H1 (cell line): ENCODE measurements around the gene SRY. TPM values are rescaled to one million over a fixed set of nuclear protein-coding genes. Genes with fewer than 3 reads are reported as not detected.

Source experiments
- polyA plus RNA-seq, 7 experiments: library from polyadenylated mRNA; depleted of rRNA in 3 of 7; stranded (reverse) in 5 of 7; unstranded in 2 of 7; fragments of >200 nt in 5 of 7; fragments of 200-250 nt in 2 of 7; gene quantifications; 1 replicate in 5 of 7; 2 replicates in 1 of 7; 4 replicates in 1 of 7; pipeline versions ENCODE4 v1.2.1 to v1.2.3, GENCODE V29; 2011 to 2013; ENCODE audit warnings: missing spikeins in 2 of 7, mixed read lengths in 2 of 7
- small RNA-seq: library from polyadenylated mRNA; stranded (forward); fragments of <200 nt; extraction: miRNeasy Mini kit (QIAGEN cat#:217004); gene quantifications from one replicate; pipeline ENCODE3, GENCODE V24; 2013; ENCODE audit not compliant: insufficient read depth
- total RNA-seq: library from RNA; stranded (reverse); fragmentation: NEBNext Ultra II Directional; extraction: Animal tissue kit (Norgen Biotek cat#: 25700); gene quantifications from 2 replicates; pipeline ENCODE4 v1.2.1, GENCODE V29; 2021

SRY gene
- total and polyA plus RNA-seq, 2 of the 8 experiments (the other 6 are each of a cell fraction or from before 2014, with no cell fraction given): 5.9 to 15.1 TPM

Small RNA genes within 50 kb of the gene (small RNA-seq; reads per million reads assigned to genes)
- gene RNU6-1334P (not detected), gene TOMM22P2 (not detected)

Other genes with a start within 250 kb of the SRY start
- gene RPS4Y1, start 53.9 kb upstream of the SRY start, total RNA-seq: 239 and 259 TPM in 2 replicates
- 414 and 790 TPM in 2 replicates for gene RPS4Y1, start 53.9 kb upstream of the SRY start, polyA plus RNA-seq (2011; rRNA removed)
- 8.9 and 9.7 TPM in 2 replicates for gene ZFY, start 147.7 kb upstream of the SRY start, total RNA-seq
- 1.1 and 1.5 TPM in 2 replicates for gene ZFY, start 147.7 kb upstream of the SRY start, polyA plus RNA-seq (2011; rRNA removed)